Measurements from ENCODE around the gene ARRB2.

The ARRB2 gene

DNA sequence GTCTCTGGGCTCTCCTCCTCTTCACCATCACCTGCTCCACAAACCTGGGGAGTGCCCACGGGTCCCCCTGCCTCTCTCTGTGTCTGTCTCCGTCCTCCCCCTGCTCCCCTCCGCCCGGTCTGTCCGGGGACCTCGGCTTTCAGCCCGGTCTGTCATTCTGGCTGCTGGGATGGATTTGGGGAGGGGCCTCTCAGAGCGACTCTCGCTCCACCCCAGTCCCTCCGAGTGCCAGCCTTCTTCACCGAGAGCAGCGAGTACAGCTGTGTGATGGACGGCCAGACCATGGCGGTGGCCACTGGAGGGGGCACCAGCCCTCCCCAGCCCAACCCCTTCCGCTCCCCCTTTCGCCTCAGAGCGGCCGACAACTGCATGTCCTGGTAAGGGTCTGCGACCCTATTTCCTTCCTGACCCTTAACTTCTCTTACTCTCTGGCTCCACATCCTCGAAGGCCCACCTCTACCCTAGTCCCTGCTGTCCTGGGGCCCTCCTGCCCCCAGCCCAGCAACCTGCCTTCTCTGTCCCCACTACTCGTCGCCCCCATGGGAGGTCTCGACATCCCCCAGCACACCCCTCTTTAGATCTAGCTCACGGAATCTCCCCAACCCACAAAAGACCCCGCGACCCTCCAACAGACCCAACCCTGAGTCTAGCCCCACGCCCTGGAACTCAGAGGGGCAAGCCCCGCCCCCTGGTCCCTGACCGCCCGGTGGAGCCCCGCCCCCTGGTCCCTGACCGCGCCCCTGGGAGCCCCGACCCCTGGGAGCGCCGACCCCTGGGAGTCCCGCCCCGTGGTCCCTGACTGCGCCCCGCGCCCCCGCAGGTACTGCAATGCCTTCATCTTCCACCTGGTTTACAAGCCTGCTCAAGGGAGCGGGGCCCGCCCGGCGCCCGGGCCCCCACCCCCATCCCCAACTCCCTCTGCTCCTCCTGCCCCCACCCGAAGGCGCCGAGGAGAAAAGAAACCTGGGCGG lies 34.9 kb downstream of the ARRB2 start:
- no peak for TF ChIP-seq GLIS3 (CRISPR knock-in tag; IDR thresholded peaks at IDR 0.05)
- no peak for TF ChIP-seq ZFP3 (CRISPR knock-in tag; IDR thresholded peaks at IDR 0.05)
- TF ChIP-seq, protein P1, sequence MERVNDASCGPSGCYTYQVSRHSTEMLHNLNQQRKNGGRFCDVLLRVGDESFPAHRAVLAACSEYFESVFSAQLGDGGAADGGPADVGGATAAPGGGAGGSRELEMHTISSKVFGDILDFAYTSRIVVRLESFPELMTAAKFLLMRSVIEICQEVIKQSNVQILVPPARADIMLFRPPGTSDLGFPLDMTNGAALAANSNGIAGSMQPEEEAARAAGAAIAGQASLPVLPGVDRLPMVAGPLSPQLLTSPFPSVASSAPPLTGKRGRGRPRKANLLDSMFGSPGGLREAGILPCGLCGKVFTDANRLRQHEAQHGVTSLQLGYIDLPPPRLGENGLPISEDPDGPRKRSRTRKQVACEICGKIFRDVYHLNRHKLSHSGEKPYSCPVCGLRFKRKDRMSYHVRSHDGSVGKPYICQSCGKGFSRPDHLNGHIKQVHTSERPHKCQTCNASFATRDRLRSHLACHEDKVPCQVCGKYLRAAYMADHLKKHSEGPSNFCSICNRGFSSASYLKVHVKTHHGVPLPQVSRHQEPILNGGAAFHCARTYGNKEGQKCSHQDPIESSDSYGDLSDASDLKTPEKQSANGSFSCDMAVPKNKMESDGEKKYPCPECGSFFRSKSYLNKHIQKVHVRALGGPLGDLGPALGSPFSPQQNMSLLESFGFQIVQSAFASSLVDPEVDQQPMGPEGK (CRISPR knock-in tag; IDR thresholded peaks at IDR 0.05; ENCODE audit: borderline replicate concordance), result no peak
- no peak for TF ChIP-seq TOX (CRISPR knock-in tag; IDR thresholded peaks at IDR 0.05; ENCODE audit: borderline replicate concordance)
- no peak for ATAC-seq

DNA sequence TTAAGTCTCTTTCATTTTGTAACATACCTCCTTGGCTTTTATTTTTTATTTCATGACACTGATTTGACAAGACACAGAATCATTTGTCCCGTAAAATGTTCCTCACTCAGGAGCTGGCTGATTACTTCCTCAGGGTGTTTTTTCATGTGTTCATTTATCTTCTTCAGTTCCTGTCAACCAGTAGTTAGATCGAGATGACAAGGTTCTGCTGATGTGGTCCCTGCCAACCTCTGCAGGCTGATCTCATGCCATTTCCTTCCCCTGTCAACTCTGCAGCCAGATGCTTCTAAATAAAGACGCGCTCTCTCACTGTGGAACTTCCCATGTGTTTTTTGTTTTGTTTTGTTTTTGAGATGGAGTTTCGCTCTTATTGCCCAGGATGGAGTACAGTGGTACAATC lies 37.4 kb downstream of the ARRB2 start:
- ATAC-seq, result peak; percentile 59
- TF ChIP-seq, protein P2, sequence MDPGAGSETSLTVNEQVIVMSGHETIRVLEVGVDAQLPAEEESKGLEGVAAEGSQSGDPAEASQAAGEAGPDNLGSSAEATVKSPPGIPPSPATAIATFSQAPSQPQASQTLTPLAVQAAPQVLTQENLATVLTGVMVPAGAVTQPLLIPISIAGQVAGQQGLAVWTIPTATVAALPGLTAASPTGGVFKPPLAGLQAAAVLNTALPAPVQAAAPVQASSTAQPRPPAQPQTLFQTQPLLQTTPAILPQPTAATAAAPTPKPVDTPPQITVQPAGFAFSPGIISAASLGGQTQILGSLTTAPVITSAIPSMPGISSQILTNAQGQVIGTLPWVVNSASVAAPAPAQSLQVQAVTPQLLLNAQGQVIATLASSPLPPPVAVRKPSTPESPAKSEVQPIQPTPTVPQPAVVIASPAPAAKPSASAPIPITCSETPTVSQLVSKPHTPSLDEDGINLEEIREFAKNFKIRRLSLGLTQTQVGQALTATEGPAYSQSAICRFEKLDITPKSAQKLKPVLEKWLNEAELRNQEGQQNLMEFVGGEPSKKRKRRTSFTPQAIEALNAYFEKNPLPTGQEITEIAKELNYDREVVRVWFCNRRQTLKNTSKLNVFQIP (CRISPR knock-in tag; IDR thresholded peaks at IDR 0.05; ENCODE audit: borderline replicate concordance, low read depth), result no peak
- TF ChIP-seq ZFP3 (CRISPR knock-in tag; IDR thresholded peaks at IDR 0.05), result no peak
- TF ChIP-seq ZFP30 (CRISPR knock-in tag; IDR thresholded peaks at IDR 0.05), result no peak
- TF ChIP-seq, protein P3, sequence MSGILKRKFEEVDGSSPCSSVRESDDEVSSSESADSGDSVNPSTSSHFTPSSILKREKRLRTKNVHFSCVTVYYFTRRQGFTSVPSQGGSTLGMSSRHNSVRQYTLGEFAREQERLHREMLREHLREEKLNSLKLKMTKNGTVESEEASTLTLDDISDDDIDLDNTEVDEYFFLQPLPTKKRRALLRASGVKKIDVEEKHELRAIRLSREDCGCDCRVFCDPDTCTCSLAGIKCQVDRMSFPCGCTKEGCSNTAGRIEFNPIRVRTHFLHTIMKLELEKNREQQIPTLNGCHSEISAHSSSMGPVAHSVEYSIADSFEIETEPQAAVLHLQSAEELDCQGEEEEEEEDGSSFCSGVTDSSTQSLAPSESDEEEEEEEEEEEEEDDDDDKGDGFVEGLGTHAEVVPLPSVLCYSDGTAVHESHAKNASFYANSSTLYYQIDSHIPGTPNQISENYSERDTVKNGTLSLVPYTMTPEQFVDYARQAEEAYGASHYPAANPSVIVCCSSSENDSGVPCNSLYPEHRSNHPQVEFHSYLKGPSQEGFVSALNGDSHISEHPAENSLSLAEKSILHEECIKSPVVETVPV (CRISPR knock-in tag; IDR thresholded peaks at IDR 0.05), result no peak
- no peak for TF ChIP-seq BACH2 (CRISPR knock-in tag; IDR thresholded peaks at IDR 0.05; ENCODE audit: borderline replicate concordance)
- no peak for TF ChIP-seq ARNTL (CRISPR knock-in tag; IDR thresholded peaks at IDR 0.05; ENCODE audit: borderline replicate concordance, low read depth)
- TF ChIP-seq, protein P4, sequence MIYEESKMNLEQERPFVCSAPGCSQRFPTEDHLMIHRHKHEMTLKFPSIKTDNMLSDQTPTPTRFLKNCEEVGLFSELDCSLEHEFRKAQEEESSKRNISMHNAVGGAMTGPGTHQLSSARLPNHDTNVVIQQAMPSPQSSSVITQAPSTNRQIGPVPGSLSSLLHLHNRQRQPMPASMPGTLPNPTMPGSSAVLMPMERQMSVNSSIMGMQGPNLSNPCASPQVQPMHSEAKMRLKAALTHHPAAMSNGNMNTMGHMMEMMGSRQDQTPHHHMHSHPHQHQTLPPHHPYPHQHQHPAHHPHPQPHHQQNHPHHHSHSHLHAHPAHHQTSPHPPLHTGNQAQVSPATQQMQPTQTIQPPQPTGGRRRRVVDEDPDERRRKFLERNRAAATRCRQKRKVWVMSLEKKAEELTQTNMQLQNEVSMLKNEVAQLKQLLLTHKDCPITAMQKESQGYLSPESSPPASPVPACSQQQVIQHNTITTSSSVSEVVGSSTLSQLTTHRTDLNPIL (CRISPR knock-in tag; IDR thresholded peaks at IDR 0.05; ENCODE audit: low read depth), result no peak
- no peak for TF ChIP-seq ZNF565 (CRISPR knock-in tag; conservative IDR thresholded peaks at IDR 0.05; ENCODE audit: low read depth)
- TF ChIP-seq RARB (CRISPR knock-in tag; IDR thresholded peaks at IDR 0.05), result no peak
- no peak for TF ChIP-seq ZNF8 (CRISPR knock-in tag; IDR thresholded peaks at IDR 0.05)
- TF ChIP-seq SNAI2 (CRISPR knock-in tag; IDR thresholded peaks at IDR 0.05), result no peak
- TF ChIP-seq, protein P5, sequence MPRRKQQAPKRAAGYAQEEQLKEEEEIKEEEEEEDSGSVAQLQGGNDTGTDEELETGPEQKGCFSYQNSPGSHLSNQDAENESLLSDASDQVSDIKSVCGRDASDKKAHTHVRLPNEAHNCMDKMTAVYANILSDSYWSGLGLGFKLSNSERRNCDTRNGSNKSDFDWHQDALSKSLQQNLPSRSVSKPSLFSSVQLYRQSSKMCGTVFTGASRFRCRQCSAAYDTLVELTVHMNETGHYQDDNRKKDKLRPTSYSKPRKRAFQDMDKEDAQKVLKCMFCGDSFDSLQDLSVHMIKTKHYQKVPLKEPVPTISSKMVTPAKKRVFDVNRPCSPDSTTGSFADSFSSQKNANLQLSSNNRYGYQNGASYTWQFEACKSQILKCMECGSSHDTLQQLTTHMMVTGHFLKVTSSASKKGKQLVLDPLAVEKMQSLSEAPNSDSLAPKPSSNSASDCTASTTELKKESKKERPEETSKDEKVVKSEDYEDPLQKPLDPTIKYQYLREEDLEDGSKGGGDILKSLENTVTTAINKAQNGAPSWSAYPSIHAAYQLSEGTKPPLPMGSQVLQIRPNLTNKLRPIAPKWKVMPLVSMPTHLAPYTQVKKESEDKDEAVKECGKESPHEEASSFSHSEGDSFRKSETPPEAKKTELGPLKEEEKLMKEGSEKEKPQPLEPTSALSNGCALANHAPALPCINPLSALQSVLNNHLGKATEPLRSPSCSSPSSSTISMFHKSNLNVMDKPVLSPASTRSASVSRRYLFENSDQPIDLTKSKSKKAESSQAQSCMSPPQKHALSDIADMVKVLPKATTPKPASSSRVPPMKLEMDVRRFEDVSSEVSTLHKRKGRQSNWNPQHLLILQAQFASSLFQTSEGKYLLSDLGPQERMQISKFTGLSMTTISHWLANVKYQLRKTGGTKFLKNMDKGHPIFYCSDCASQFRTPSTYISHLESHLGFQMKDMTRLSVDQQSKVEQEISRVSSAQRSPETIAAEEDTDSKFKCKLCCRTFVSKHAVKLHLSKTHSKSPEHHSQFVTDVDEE (CRISPR knock-in tag; IDR thresholded peaks at IDR 0.05), result no peak
- no peak for TF ChIP-seq PPARA (CRISPR knock-in tag; IDR thresholded peaks at IDR 0.05; ENCODE audit: borderline replicate concordance)

DNA sequence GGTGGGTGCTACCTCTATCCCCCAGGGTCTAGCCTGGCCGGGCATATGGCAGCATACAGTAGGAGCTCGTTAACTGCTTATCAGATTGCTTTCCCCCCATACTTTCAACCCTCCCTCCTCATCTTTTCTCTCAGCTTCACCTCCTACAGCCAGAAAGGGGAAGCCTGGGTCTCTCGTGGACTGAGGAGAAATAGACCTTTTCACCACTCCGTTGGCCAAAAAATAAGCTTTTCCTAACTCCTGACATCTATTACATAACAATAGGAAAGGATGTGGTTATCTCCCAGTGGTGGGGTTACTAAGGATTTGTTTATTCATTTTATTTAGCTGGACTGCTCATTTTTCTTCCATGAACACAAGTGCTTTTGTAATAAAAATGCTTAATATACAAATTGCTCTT lies 38.3 kb downstream of the ARRB2 start:
- TF ChIP-seq SNAI2 (CRISPR knock-in tag; IDR thresholded peaks at IDR 0.05), result no peak
- no peak for TF ChIP-seq ARNTL (CRISPR knock-in tag; IDR thresholded peaks at IDR 0.05; ENCODE audit: borderline replicate concordance, low read depth)
- TF ChIP-seq PPARA (CRISPR knock-in tag; IDR thresholded peaks at IDR 0.05; ENCODE audit: borderline replicate concordance), result no peak
- no peak for TF ChIP-seq TCF4 (CRISPR knock-in tag; IDR thresholded peaks at IDR 0.05; ENCODE audit: borderline replicate concordance)
- no peak for ATAC-seq

DNA sequence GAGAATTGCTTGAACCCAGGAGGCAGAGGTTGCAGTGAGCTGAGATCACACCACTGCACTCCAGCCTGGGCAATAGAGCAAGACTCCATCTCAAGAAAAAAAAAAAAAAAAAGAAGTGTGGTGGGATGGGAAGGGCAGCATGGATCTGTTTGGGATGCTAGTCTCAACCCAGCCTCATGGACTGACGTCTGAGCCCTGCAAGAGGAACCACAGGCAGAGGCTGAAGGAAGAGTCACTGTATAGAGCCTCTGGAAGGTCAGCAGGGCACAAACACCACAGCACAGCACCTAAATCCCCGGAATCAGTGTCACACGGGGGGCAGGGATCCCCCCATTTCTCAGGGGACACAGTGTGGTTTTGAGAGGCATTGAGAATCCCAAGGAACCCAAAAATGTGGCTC lies 40.2 kb downstream of the ARRB2 start:
- no peak; the same call in 2 of the 3 replicates for ATAC-seq
- no peak for TF ChIP-seq SNAI2 (CRISPR knock-in tag; IDR thresholded peaks at IDR 0.05)
- TF ChIP-seq TOX (CRISPR knock-in tag; IDR thresholded peaks at IDR 0.05; ENCODE audit: borderline replicate concordance), result no peak
- no peak for TF ChIP-seq ZFP3 (CRISPR knock-in tag; IDR thresholded peaks at IDR 0.05)
- TF ChIP-seq BACH2 (CRISPR knock-in tag; IDR thresholded peaks at IDR 0.05; ENCODE audit: borderline replicate concordance), result no peak

Measured in SK-N-SH treated with all-trans-retinoic acid at 6 μM for 48 hours (cell line).